Gastroesophageal sphincter (tissue), 4 donors: Measurements from ENCODE around the gene DNAJB6. TPM values are rescaled to one million over a fixed set of nuclear protein-coding genes. Genes with fewer than 3 reads are reported as not detected.

Experiments used
- ATAC-seq: fragments of 150-250 bp; one replicate; pipeline ENCODE4 v1.9.1; 2016; ENCODE audit warnings: mild to moderate bottlenecking, moderate library complexity
- H3K27ac ChIP-seq, 4 donors: fragments of 200-600 bp; sonication (generic) in 3 of 4; 1 replicate in 3 of 4; 2 replicates in 1 of 4; pipeline ENCODE4 v1.5.1; 2016 to 2019
- H3K27me3 ChIP-seq: fragments of 200-600 bp; sonication (generic); one replicate; pipeline ENCODE4 v1.5.1; 2019
- H3K36me3 ChIP-seq, 2 donors: fragments of 200-600 bp; sonication (generic); one replicate each; pipeline ENCODE4 v1.5.1; 2019; ENCODE audit warnings: control low read depth in 1 of 2
- H3K4me1 ChIP-seq, 3 donors: fragments of 200-600 bp; sonication (generic); 1 replicate in 2 of 3; 2 replicates in 1 of 3; pipeline ENCODE4 v1.5.1; 2016 to 2019; ENCODE audit warnings: control low read depth in 2 of 3
- H3K4me3 ChIP-seq, 2 donors: fragments of 200-600 bp; sonication (generic); one replicate each; pipeline ENCODE4 v1.5.1; 2019; ENCODE audit warnings: mild to moderate bottlenecking in 1 of 2, moderate library complexity in 1 of 2
- H3K9me3 ChIP-seq, 3 donors: fragments of 200-600 bp; sonication (generic); one replicate each; pipeline ENCODE4 v1.5.1; 2017 to 2019; ENCODE audit warnings: control low read depth in 2 of 3
- EP300 ChIP-seq: sonication (generic); formaldehyde crosslinking; IDR thresholded peaks from one replicate; pipeline ENCODE4 v1.6.1; 2017; ENCODE audit warnings: antibody characterized with exemption, mild to moderate bottlenecking
- POLR2A ChIP-seq, 2 donors: fragments of 450-650 bp; IDR thresholded peaks; one replicate each; pipeline ENCODE4 v1.6.1; 2017; ENCODE audit warnings: antibody characterized with exemption in 2 of 2, mild to moderate bottlenecking in 2 of 2, moderate library complexity in 1 of 2
- POLR2AphosphoS5 ChIP-seq: sonication (generic); formaldehyde crosslinking; IDR thresholded peaks from one replicate; pipeline ENCODE4 v1.6.1; 2017; ENCODE audit warnings: antibody characterized with exemption
- WGBS, 2 donors: methylation state at CpG; one replicate each; pipeline ENCODE4 v1.1.5; 2018; ENCODE audit warnings: low coverage in 1 of 2; 5-methylcytosine and 5-hydroxymethylcytosine counted together
- total RNA-seq, 4 donors: library from RNA; depleted of rRNA; stranded (reverse); fragments of >200 nt; gene quantifications; one replicate each; pipeline ENCODE4 v1.1.0, GENCODE V29; 2016
- TF ChIP-seq, protein P1 (sequence below), 4 experiments: fragments of 200-600 bp in 2 of 4; fragments of 450-650 bp in 2 of 4; sonication (generic) in 1 of 4; IDR thresholded peaks; one replicate each; pipeline ENCODE4 v1.5.1; 2017 to 2019; ENCODE audit warnings: antibody characterized with exemption in 4 of 4, mild to moderate bottlenecking in 2 of 4, moderate library complexity in 2 of 4

The DNAJB6 gene
- total RNA-seq, 4 donors from 2014 or later, result 117 to 195 (median 148) TPM

DNA sequence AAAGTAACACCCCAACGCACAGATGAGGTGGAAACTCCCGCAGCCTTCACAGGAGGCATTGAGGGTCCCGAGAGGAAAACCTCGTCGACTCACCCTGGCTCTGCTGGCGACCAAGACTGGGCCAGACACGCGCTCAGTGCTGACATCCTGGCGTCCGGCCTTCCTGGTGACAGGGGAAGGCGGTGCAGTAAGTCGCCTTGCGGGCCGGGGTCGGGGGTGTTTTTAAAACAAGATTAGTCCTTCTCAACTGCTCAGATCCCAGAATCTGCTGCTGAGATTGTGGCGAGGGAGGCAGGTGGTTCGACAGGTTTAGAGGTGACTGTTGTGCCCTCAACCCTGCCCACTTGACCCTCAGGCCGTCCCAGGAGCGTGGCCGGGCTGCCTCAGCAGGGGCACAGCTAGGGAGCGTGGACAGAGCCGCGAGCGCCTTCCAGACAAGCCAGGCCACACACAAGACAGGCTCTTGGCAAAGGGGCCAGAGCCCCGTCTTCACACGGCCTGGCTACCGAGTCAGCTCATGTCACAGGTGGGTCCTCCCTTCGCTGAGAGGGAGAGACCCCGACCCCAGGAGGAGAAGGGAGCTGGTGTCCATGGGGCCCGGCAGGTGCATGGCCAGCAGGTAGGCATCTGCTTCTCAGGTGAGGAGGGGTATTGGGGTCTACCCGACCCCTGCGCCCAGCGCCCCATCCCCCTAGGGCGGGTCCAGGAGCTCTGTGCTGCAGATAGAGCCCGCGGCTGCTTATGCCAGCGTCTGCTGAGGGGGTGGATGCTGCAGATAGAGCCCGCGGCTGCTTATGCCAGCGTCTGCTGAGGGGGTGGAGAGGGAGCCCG, 81.6 kb downstream of the DNAJB6 start:
- no peak for ATAC-seq
- peaks cover 0 to 85% of the 10 kb centered on the region in 2 donors for H3K36me3 ChIP-seq
- no peak overlapping the region for H3K27ac ChIP-seq
- no peaks in the 10 kb centered on the region for H3K4me1 ChIP-seq
- WGBS, 2 donors, result 92 to 93% methylated on average over 2 to 9 of the region's 41 CpGs
- H3K9me3 ChIP-seq, result no peaks in the 10 kb centered on the region
- TF ChIP-seq, protein P1, sequence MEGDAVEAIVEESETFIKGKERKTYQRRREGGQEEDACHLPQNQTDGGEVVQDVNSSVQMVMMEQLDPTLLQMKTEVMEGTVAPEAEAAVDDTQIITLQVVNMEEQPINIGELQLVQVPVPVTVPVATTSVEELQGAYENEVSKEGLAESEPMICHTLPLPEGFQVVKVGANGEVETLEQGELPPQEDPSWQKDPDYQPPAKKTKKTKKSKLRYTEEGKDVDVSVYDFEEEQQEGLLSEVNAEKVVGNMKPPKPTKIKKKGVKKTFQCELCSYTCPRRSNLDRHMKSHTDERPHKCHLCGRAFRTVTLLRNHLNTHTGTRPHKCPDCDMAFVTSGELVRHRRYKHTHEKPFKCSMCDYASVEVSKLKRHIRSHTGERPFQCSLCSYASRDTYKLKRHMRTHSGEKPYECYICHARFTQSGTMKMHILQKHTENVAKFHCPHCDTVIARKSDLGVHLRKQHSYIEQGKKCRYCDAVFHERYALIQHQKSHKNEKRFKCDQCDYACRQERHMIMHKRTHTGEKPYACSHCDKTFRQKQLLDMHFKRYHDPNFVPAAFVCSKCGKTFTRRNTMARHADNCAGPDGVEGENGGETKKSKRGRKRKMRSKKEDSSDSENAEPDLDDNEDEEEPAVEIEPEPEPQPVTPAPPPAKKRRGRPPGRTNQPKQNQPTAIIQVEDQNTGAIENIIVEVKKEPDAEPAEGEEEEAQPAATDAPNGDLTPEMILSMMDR (IDR thresholded peaks at IDR 0.05), result no peak
- TF ChIP-seq POLR2A (IDR thresholded peaks at IDR 0.05) (no peak), POLR2AphosphoS5 (no peak), EP300 (no peak)
- H3K4me3 ChIP-seq, result no peak overlapping the region
- no peaks in the 10 kb centered on the region for H3K27me3 ChIP-seq

DNA sequence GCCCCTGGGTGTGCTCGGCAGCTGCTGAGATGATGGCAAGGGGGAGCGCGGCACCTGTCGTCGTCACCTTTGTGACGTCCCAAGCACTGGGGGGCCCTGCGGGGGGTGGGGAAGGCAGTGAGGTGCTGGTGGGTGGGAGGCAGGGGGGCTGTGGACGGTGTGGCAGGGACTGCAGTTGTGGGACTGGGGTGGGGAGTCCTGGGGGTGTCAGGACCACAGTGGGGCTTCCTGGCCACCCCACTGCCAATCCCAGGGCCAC, 82.2 kb downstream of the DNAJB6 start:
- no peaks in the 10 kb centered on the region for H3K27me3 ChIP-seq
- H3K9me3 ChIP-seq, result no peaks in the 10 kb centered on the region
- peaks cover 0 to 83% of the 10 kb centered on the region in 2 donors for H3K36me3 ChIP-seq
- TF ChIP-seq POLR2A (IDR thresholded peaks at IDR 0.05) (no peak), POLR2AphosphoS5 (no peak), EP300 (no peak)
- TF ChIP-seq, protein P1 (IDR thresholded peaks at IDR 0.05), result no peak
- no peak overlapping the region for H3K27ac ChIP-seq
- no peak for ATAC-seq
- no CpG with 5 or more reads among the region's 8 CpGs for WGBS, 2 donors
- H3K4me1 ChIP-seq, result no peaks in the 10 kb centered on the region
- H3K4me3 ChIP-seq, result no peak overlapping the region

DNA sequence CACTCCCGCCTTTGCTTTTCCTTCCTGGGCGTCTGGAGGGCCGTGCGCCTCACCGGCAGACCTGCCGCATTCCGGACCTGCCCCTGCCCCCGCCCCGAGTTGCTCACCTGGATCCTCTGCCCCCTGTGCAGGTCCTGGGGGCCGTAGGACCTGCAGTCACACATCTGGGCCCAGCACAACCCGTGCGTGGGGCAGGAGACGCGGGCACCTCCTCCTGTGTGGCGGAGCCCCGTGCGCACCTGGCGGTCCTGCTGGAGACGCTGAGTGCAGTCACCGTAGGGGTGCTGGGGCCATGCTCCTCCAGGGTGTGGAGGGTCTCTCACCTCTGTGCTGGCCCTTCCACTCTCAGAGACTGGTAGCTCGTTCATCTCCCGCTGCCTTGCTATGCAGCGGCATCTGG, 85.5 kb downstream of the DNAJB6 start:
- H3K4me3 ChIP-seq, result no peak overlapping the region
- no peaks in the 10 kb centered on the region for H3K27me3 ChIP-seq
- WGBS, 2 donors, result 73% methylated on average over 7 of the region's 23 CpGs; no CpG with 5 or more reads in 1 of the 2 donors
- no peaks in the 10 kb centered on the region for H3K4me1 ChIP-seq
- no peak overlapping the region for H3K27ac ChIP-seq
- no peaks in the 10 kb centered on the region for H3K9me3 ChIP-seq
- H3K36me3 ChIP-seq, result peaks cover 0 to 57% of the 10 kb centered on the region in 2 donors
- no peak for TF ChIP-seq POLR2A (IDR thresholded peaks at IDR 0.05)
- TF ChIP-seq POLR2AphosphoS5, result no peak
- no peak for TF ChIP-seq EP300
- TF ChIP-seq, protein P1 (IDR thresholded peaks at IDR 0.05), result no peak
- ATAC-seq, result no peak

DNA sequence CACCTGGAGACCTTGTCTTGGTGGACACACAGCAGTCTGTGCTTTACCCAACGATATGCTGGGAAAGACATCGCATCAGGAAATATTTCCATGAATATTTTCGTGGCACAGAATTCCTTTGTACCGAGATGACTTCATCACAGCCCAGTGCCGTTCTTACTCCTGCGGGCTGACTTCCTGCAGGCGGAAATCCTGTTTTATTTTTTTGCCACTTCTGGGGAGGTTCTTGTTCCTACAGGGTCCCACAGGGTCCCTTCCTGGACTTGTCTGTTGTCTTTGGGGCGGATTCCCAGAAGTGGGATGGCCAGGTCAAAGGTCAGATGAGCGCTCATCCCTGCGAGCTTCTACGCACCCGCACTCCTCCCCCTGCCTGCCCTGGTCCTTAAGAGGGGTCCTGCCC, 86.5 kb downstream of the DNAJB6 start:
- ATAC-seq, result no peak
- WGBS, 2 donors, result 52 to 64% methylated on average over 4 to 7 of the region's 12 CpGs

More for the DNA sequence above, 86.5 kb downstream of the DNAJB6 start:
- Histone ChIP-seq H3K27me3 (no peaks in the 10 kb centered on the region), H3K27ac (no peak overlapping the region), H3K36me3 (peaks cover 0 to 46% of the 10 kb centered on the region in 2 donors), H3K4me3 (no peak overlapping the region), H3K4me1 (no peaks in the 10 kb centered on the region), H3K9me3 (no peaks in the 10 kb centered on the region)
- TF ChIP-seq EP300 (no peak), POLR2A (IDR thresholded peaks at IDR 0.05) (no peak), POLR2AphosphoS5 (no peak)
- TF ChIP-seq, protein P1 (IDR thresholded peaks at IDR 0.05), result no peak
